Tibial artery (tissue), 4 donors: Measurements from ENCODE around the gene MINDY3.
A peak's percentile ranks its signal among the peaks of the same experiment; 100 is the strongest.
"Not testable (repeated sequence)": the region's sequence is repeated elsewhere in the genome, so short reads cannot be mapped to it uniquely, and the experiment has no call there.

Experiments used
- DNase-seq, 2 donors: peaks; one replicate each; pipeline ENCODE4 v3.0.0-alpha.2; 2019
- H3K27ac ChIP-seq, 2 donors: fragments of 200-600 bp; sonication (generic) in 1 of 2; 1 replicate in 1 of 2; 2 replicates in 1 of 2; pipeline ENCODE4 v1.5.1; 2018 to 2019; ENCODE audit warnings: mild to moderate bottlenecking in 1 of 2
- H3K27me3 ChIP-seq, 2 donors: fragments of 200-600 bp; sonication (generic) in 1 of 2; one replicate each; pipeline versions ENCODE4 v1.5.1 to v1.6.0; 2016 to 2019
- H3K36me3 ChIP-seq, 3 donors: fragments of 200-600 bp; sonication (generic) in 2 of 3; one replicate each; pipeline ENCODE4 v1.5.1; 2016 to 2019; ENCODE audit warnings: mild to moderate bottlenecking in 2 of 3
- H3K4me1 ChIP-seq, 4 donors: fragments of 200-600 bp; sonication (generic) in 2 of 4; 1 replicate in 3 of 4; 2 replicates in 1 of 4; pipeline ENCODE4 v1.5.1; 2016 to 2019
- H3K4me3 ChIP-seq, 2 donors: fragments of 200-600 bp; sonication (generic) in 1 of 2; 1 replicate in 1 of 2; 2 replicates in 1 of 2; pipeline ENCODE4 v1.5.1; 2018 to 2019; ENCODE audit warnings: mild to moderate bottlenecking in 2 of 2
- H3K9me3 ChIP-seq, 3 donors: fragments of 200-600 bp; sonication (generic) in 1 of 3; one replicate each; pipeline ENCODE4 v1.5.1; 2016 to 2019
- intact Hi-C: fragments of 100-400 bp; cut with DNase I; formaldehyde crosslinking; loops from one replicate; pipeline ENCODE4 v1.15.0; 2023; ENCODE audit warnings: low total_unique reads
- TF ChIP-seq, protein P1 (sequence below), 2 experiments: fragments of 200-600 bp in 1 of 2; fragments of 450-650 bp in 1 of 2; IDR thresholded peaks; one replicate each; pipeline ENCODE4 v1.5.1; 2017 to 2019; ENCODE audit warnings: antibody characterized with exemption in 2 of 2, mild to moderate bottlenecking in 1 of 2, moderate library complexity in 1 of 2

The MINDY3 gene

DNA sequence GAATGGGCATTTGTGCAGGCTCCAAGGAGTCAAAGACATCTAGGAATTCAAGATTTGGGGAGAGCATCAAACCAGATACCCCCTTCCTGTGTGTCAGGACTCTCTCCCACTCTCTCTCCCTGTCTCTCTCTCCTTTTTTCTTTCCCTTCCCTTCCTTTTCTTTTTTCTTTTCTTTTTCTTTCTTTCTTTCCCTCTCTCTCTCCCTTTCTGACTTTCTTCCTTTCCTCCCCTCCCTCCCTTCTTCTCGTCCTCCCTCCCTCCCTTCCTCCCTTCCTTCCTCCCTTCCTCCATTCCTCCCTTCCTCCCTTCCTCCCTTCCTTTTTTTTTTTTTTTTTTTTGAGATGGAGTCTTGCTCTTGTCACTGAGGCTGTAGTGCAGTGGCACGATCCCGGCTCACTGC, 24.1 kb upstream of the MINDY3 start:
- H3K27ac ChIP-seq: no peak overlapping the region
- TF ChIP-seq, protein P1, sequence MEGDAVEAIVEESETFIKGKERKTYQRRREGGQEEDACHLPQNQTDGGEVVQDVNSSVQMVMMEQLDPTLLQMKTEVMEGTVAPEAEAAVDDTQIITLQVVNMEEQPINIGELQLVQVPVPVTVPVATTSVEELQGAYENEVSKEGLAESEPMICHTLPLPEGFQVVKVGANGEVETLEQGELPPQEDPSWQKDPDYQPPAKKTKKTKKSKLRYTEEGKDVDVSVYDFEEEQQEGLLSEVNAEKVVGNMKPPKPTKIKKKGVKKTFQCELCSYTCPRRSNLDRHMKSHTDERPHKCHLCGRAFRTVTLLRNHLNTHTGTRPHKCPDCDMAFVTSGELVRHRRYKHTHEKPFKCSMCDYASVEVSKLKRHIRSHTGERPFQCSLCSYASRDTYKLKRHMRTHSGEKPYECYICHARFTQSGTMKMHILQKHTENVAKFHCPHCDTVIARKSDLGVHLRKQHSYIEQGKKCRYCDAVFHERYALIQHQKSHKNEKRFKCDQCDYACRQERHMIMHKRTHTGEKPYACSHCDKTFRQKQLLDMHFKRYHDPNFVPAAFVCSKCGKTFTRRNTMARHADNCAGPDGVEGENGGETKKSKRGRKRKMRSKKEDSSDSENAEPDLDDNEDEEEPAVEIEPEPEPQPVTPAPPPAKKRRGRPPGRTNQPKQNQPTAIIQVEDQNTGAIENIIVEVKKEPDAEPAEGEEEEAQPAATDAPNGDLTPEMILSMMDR (IDR thresholded peaks at IDR 0.05): no peak
- H3K27me3 ChIP-seq: peaks cover 0 to 16% of the 10 kb centered on the region in 2 donors
- H3K4me3 ChIP-seq: no peak overlapping the region
- H3K9me3 ChIP-seq: no peaks in the 10 kb centered on the region
- DNase-seq: no peak
- no peaks in the 10 kb centered on the region for H3K36me3 ChIP-seq
- intact Hi-C loops: no loop called here
- no peaks in the 10 kb centered on the region for H3K4me1 ChIP-seq

DNA sequence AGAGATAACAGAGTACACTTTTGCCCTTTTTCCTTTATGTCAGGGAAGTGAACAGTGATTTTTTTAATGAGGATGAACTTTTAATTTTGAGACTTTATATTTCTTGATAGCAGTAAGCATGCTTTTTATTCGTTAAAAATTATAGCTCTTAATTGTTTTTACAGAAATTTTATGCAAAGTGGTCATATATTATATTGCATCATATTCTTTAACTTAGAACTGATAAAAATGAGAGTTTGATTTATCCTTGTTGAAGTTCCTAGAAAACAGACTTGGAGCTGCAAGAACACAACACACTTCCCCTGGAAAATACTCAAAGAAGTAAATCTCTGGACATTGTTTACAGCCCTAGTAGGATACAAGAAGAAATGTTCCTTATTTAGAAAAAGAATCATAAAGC, 21.2 kb upstream of the MINDY3 start:
- H3K9me3 ChIP-seq: no peaks in the 10 kb centered on the region
- H3K27me3 ChIP-seq: peaks cover 0 to 17% of the 10 kb centered on the region in 2 donors
- TF ChIP-seq, protein P1 (IDR thresholded peaks at IDR 0.05): no peak

DNA sequence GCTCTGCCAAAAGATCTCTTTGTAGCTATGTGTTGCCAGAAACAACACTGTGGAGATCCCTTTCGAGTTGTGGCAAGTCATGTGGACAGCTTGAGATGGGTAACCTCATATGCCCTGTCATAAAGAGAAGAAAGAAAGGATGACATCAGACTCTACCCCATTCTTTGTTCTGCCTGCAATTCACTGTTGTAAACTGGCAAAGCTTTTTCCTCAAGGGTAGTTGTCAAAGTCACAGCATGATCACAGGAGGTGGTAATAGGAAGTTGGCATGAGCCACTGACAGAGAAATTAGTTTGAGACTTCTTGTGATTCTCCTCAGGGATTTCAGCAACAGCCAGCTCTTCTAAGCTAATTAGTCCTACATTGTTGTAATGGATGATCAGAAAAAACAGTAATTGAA, 19.4 kb upstream of the MINDY3 start:
- no peaks in the 10 kb centered on the region for H3K9me3 ChIP-seq
- peaks cover 0 to 11% of the 10 kb centered on the region in 2 donors for H3K27me3 ChIP-seq
- H3K27ac ChIP-seq: no peak overlapping the region
- H3K4me1 ChIP-seq: no peaks in the 10 kb centered on the region
- TF ChIP-seq, protein P1 (IDR thresholded peaks at IDR 0.05): no peak
- no peak overlapping the region for H3K4me3 ChIP-seq
- no peak for DNase-seq
- no peaks in the 10 kb centered on the region for H3K36me3 ChIP-seq
- intact Hi-C loops: no loop called here

More for the DNA sequence above, 21.2 kb upstream of the MINDY3 start:
- intact Hi-C loops: no loop called here
- Histone ChIP-seq H3K4me3 (no peak overlapping the region), H3K27ac (no peak overlapping the region), H3K4me1 (no peaks in the 10 kb centered on the region), H3K36me3 (no peaks in the 10 kb centered on the region)
- DNase-seq: no peak

DNA sequence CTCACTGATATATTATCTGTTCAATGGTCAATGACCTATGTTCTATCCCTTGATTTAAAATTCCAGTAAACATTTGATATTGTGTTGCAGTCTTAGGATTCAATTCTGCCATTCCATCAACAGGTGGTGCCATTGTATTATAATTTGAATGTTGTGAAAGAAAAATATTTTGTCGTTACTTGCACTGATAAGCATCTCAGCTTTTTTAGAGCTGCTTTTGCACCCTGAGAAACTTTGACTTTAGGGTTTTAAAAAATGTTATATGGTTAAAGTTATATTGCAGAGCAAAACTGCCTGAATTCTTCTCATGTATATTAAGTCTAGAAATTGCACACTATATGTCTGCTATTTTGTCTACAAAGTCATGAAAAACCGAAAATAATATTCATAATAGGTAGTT, 18.8 kb upstream of the MINDY3 start:
- H3K4me3 ChIP-seq: no peak overlapping the region
- intact Hi-C loops: no loop called here
- no peak overlapping the region for H3K27ac ChIP-seq
- DNase-seq: no peak
- H3K36me3 ChIP-seq: no peaks in the 10 kb centered on the region
- H3K4me1 ChIP-seq: no peaks in the 10 kb centered on the region
- peaks cover 0 to 11% of the 10 kb centered on the region in 2 donors for H3K27me3 ChIP-seq
- TF ChIP-seq, protein P1 (IDR thresholded peaks at IDR 0.05): peak; percentile 39 to 43
- no peaks in the 10 kb centered on the region for H3K9me3 ChIP-seq

DNA sequence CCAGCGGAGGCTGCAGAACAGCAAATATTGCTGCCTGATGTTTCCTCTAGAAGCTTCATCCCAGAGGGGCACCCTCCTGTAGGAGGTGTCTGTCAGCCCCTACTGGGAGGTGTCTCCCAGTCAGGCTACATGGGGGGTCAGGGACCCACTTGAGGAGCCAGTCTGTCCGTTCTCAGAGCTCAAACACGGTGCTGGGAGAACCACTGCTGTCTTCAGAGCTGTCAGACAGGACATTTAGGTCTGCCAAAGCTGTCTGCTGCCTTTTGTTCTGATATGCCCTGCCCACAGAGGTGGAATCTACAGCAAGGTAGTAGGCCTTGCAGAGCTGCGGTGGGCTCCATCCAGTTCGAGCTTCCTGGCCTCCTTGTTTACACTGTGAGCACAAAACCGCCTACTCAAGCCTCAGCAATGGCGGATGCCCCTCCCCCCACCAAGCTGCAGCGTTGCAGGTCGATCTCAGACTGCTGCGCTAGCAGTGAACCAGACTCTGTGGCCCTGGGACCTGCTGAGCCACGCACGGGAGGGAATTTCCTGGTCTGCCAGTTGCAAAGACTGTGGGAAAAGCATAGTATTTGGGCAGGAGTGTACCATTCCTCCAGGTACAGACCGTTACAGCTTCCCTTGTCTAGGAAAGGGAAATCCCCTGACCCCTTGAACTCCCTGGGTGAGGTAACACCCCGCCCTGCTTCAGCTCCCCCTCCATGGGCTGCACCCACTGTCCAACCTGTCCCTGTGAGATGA, 17.7 kb upstream of the MINDY3 start:
- intact Hi-C loops: no loop called here
- Histone ChIP-seq H3K4me3 (no peak overlapping the region), H3K36me3 (no peaks in the 10 kb centered on the region), H3K9me3 (no peaks in the 10 kb centered on the region), H3K27ac (no peak overlapping the region), H3K27me3 (peaks cover 0 to 11% of the 10 kb centered on the region in 2 donors), H3K4me1 (no peaks in the 10 kb centered on the region)
- TF ChIP-seq, protein P1 (IDR thresholded peaks at IDR 0.05): no peak
- no peak for DNase-seq

DNA sequence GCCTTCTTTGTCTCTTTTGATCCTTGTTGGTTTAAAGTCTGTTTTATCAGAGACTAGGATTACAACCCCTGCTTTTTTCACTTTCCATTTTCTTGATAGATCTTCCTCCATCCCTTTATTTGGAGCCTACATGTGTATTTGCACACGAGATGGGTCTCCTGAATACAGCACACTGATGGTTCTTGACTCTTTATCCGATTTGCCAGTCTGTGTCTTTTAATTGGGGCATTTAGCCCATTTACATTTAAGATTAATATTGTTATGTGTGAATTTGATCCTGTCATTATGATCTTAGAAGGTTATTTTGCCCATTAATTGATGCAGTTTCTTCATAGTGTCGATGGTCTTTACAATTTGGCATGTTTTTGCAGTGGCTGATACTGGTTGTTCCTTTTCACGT, 16.0 kb upstream of the MINDY3 start:
- H3K4me3 ChIP-seq, DNase-seq, intact Hi-C loops, H3K27me3 ChIP-seq, H3K4me1 ChIP-seq, H3K9me3 ChIP-seq, H3K27ac ChIP-seq, H3K36me3 ChIP-seq: not testable (repeated sequence)

DNA sequence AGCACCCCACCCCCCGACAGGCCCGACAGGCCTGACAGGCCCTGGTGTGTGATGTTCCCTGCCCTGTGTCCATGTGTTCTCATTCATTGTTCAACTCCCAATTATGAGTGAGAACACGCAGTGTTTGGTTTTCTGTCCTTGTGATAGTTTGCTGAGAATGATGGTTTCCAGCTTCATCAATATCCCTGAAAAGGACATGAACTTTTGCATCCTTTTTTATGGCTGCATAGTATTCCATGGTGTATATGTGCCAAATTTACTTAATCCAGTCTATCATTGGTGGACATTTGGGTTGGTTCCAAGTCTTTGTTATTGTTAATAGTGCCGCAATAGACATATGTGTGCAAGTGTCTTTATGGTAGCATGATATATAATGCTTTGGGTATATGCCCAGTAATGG, 12.3 kb upstream of the MINDY3 start:
- H3K27me3 ChIP-seq, H3K4me1 ChIP-seq, intact Hi-C loops, H3K4me3 ChIP-seq, H3K9me3 ChIP-seq, H3K27ac ChIP-seq, DNase-seq, H3K36me3 ChIP-seq: not testable (repeated sequence)
